GM13976 (cell line): ENCODE data around the gene ACOX1.

Experiments used
- DNase-seq: peaks from one replicate; pipeline ENCODE4 v3.0.0; 2012; ENCODE audit warnings: low spot score
- CTCF ChIP-seq: IDR thresholded peaks from 2 replicates; pipeline ENCODE4 v1.5.1; 2012; ENCODE audit warnings: borderline replicate concordance, mild to moderate bottlenecking; ENCODE audit not compliant: insufficient read depth; ENCODE audit errors: extremely low read depth, missing control alignments, control extremely low read depth
- in situ Hi-C: fragments of 300-500 bp; cut with MboI; formaldehyde crosslinking; loops from one replicate; pipeline ENCODE4 v1.12.0; 2022; ENCODE audit warnings: low sequenced_read_pairs, mixed read lengths, inconsistent platforms; ENCODE audit not compliant: unreplicated experiment

The ACOX1 gene

GRCh38 chr17:75894049-75894733 is 84.8 kb downstream of the ACOX1 start:
- in situ Hi-C loops = no loop called here
- TF ChIP-seq CTCF = no peak
- no peak for DNase-seq

GRCh38 chr17:75893305-75894048 is 85.5 kb downstream of the ACOX1 start:
- DNase-seq = no peak
- TF ChIP-seq CTCF = no peak
- in situ Hi-C loops = no loop called here

GRCh38 chr17:75892556-75893224 is 86.3 kb downstream of the ACOX1 start:
- in situ Hi-C loops = no loop called here
- DNase-seq = no peak
- TF ChIP-seq CTCF = no peak

GRCh38 chr17:75891605-75892555 is 87.1 kb downstream of the ACOX1 start:
- in situ Hi-C loops = no loop called here
- DNase-seq = no peak
- TF ChIP-seq CTCF = no peak
